ENCODE measurements around the gene CRTC1. TPM values are rescaled to one million over a fixed set of nuclear protein-coding genes. Genes with fewer than 3 reads are reported as not detected.
A peak's percentile ranks its signal among the peaks of the same experiment; 100 is the strongest.

Gene CRTC1
- total RNA-seq, 1 experiment from 2014 or later, result 19.0 TPM

DNA sequence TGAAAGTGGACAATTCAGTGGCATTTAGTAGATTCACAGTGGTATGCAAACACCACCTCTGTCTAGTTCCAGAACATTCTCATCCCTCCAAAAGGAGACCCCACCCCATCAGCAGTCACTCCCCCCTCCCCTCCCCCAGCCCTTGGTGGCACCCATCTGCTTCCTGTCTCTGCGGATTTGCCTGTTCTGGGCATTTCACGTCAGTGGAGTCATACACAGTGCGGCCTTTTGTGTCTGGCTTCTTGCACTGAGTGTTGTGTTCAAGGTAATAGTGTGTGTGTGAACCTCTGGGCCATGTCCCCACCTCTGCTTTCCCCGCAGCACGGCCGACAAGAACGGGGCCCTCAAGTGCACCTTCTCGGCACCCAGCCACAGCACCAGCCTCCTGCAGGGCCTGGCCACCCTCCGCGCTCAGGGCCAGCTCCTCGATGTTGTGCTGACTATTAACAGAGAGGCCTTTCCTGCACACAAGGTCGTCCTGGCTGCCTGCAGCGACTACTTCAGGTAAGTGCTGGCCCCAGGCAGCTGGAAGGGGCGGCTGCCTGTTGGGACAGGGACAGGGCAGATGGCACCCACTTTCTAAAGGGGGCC is 19.4 kb upstream of the CRTC1 start:
- Histone ChIP-seq H2BK15ac (ENCODE audit: low read depth, low read length) (no peak overlapping the region), H3K18ac (ENCODE audit: insufficient read length, low read depth, low read length) (no peak overlapping the region), H2BK20ac (ENCODE audit: low read depth, low read length, poor library complexity, severe bottlenecking) (no peak overlapping the region), H2AFZ (ENCODE audit: low read length) (no peak overlapping the region), H3K27ac (ENCODE audit: insufficient read length, low read depth, low read length) (no peak overlapping the region), H4K5ac (ENCODE audit: insufficient read length, low read depth, low read length) (no peak overlapping the region), H2AK5ac (ENCODE audit: insufficient read length, low read length) (no peak overlapping the region), H3K27me3 (ENCODE audit: insufficient read depth, low read length) (no peaks in the 10 kb centered on the region), H3K4me1 (ENCODE audit: insufficient read depth, low read length) (no peaks in the 10 kb centered on the region), H2BK5ac (ENCODE audit: insufficient read length, low read length) (no peak overlapping the region), H3K56ac (ENCODE audit: insufficient read length, low read depth, low read length) (no peak overlapping the region), H2BK12ac (ENCODE audit: insufficient read length, low read depth, low read length) (no peak overlapping the region), H2BK120ac (ENCODE audit: low read depth, low read length, poor library complexity, severe bottlenecking) (no peak overlapping the region), H3K4me2 (ENCODE audit: insufficient read depth, insufficient read length, low read length) (no peak overlapping the region), H3K79me2 (ENCODE audit: insufficient read depth, low read length) (no peaks in the 10 kb centered on the region), H3K4ac (ENCODE audit: low read depth, low read length) (no peak overlapping the region), H3K14ac (ENCODE audit: insufficient read depth, low read length) (no peak overlapping the region; the same call in 1 of the 2 replicates), H4K20me1 (ENCODE audit: control insufficient read depth, insufficient read depth, insufficient read length) (no peaks in the 10 kb centered on the region), H4K91ac (ENCODE audit: insufficient read length, low read depth, low read length) (no peak overlapping the region), H4K8ac (replicated peaks; ENCODE audit: insufficient read length, low read depth, low read length) (no peak overlapping the region), H3K79me1 (ENCODE audit: insufficient read depth, low read depth, low read length, poor library complexity, severe bottlenecking) (no peaks in the 10 kb centered on the region), H3K9me3 (ENCODE audit: control insufficient read depth, low read depth, low read length) (no peaks in the 10 kb centered on the region), H3K23ac (ENCODE audit: insufficient read length, low read depth, low read length) (no peak overlapping the region), H3K23me2 (ENCODE audit: insufficient read length, low read depth, low read length, poor library complexity, severe bottlenecking) (no peaks in the 10 kb centered on the region), H3T11ph (ENCODE audit: low read length) (no peak overlapping the region), H3K9ac (ENCODE audit: extremely low read depth, insufficient read length, low read length) (no peak overlapping the region)
- DNase-seq, result no peak
- Mint-ChIP-seq H3K27ac (0 out of 7 replicates have a peak overlapping the region, but pooled peaks of 1 of the 3 experiments have one; percentile 34), H3K36me3 (ENCODE audit: insufficient read depth in 1 of 3, low read depth in 3 of 3) (peaks cover 0 to 15% (median 14%) of the 10 kb centered on the region in 3 experiments; a peak in 5 of 7 replicates), H3K27me3 (ENCODE audit: low read depth) (peaks cover under 1% of the 10 kb centered on the region; the same call in 1 of the 2 replicates), H3K9me3 (no peaks in the 10 kb centered on the region; a peak in 1 of 5 replicates), H3K4me3 (no peak overlapping the region), H3K4me1 (peaks cover 8 to 9% of the 10 kb centered on the region in 2 experiments)
- TF ChIP-seq CTCF (conservative IDR thresholded peaks at IDR 0.05), result no peak
- no CpG with 5 or more reads among the region's 14 CpGs for WGBS (ENCODE audit: extremely low coverage, insufficient read length, low lambda C conversion rate)

All from H9 (cell line).